Endothelial cell of umbilical vein (primary cell): ENCODE measurements around the gene XRCC1. TPM values are rescaled to one million over a fixed set of nuclear protein-coding genes. Genes with fewer than 3 reads are reported as not detected.

Source experiments
- BruUV-seq: library from RNA; stranded (reverse); fragments of 400-500 nt; replicated peaks from 2 replicates; lab custom pipeline; 2021; lab: Mats Ljungman, UMichigan
- CTCF ChIA-PET: fragments of 300-600, 350-600 bp; sonication (Branson Sonifier 250); formaldehyde crosslinking; loops from one replicate; lab custom pipeline; 2021; ENCODE audit warnings: antibody characterized with exemption, inconsistent platforms; lab: Charles Lee
- POLR2A ChIA-PET: fragments of 300-600, 350-600 bp; sonication (Branson Sonifier 250); formaldehyde crosslinking; loops from one replicate; lab custom pipeline; 2021; ENCODE audit warnings: antibody characterized with exemption, inconsistent platforms; lab: Charles Lee
- DNase-seq: peaks from one replicate; pipeline ENCODE4 v3.0.0-alpha.2; 2011; ENCODE audit warnings: low read depth, low spot score
- FAIRE-seq: peaks from 2 replicates; lab custom pipeline; 2011; peaks lifted over from hg19 to GRCh38; lab: Jason Lieb, UNC
- H2AFZ ChIP-seq: 2 replicates; pipeline ENCODE4 v1.6.0; 2012; ENCODE audit warnings: low read depth, low read length, control low read depth, inconsistent platforms
- H3K27ac ChIP-seq: 2 replicates; pipeline ENCODE4 v1.5.1; 2011; ENCODE audit warnings: low read depth, mild to moderate bottlenecking, control low read depth, low read length, moderate library complexity; ENCODE audit not compliant: insufficient read depth
- H3K27me3 ChIP-seq, 2 experiments: 2 replicates each; pipeline versions ENCODE4 v1.6.0 to v1.6.1; 2011; ENCODE audit warnings: low read length in 2 of 2, mixed read lengths in 1 of 2; ENCODE audit not compliant: control insufficient read depth in 2 of 2, insufficient read depth in 2 of 2
- H3K36me3 ChIP-seq, 2 experiments: 2 replicates in 1 of 2; 3 replicates in 1 of 2; pipeline ENCODE4 v1.5.1; 2011; ENCODE audit warnings: low read length in 2 of 2, mild to moderate bottlenecking in 1 of 2, moderate library complexity in 1 of 2; ENCODE audit not compliant: control insufficient read depth in 2 of 2, insufficient read depth in 2 of 2; ENCODE audit errors: extremely low read depth in 1 of 2
- H3K4me1 ChIP-seq: 3 replicates; pipeline ENCODE4 v1.5.1; 2011; ENCODE audit warnings: mild to moderate bottlenecking, low read length; ENCODE audit not compliant: control insufficient read depth, insufficient read depth; ENCODE audit errors: extremely low read depth
- H3K4me2 ChIP-seq: 2 replicates; pipeline ENCODE4 v1.6.1; 2011; ENCODE audit warnings: low read length, control low read depth, mixed read lengths; ENCODE audit not compliant: insufficient read depth
- H3K4me3 ChIP-seq, 3 experiments: fragments of 200-600 bp in 1 of 3; sonication (generic), shearing (Covaris generic) in 1 of 3; replicated peaks in 1 of 3; 2 replicates each; pipeline ENCODE4 v1.5.1; 2011 to 2016; ENCODE audit warnings: control low read depth in 3 of 3, low read length in 3 of 3, mild to moderate bottlenecking in 2 of 3, inconsistent platforms in 1 of 3, low read depth in 1 of 3, moderate library complexity in 1 of 3; ENCODE audit not compliant: insufficient read depth in 1 of 3
- H3K79me2 ChIP-seq: 2 replicates; pipeline ENCODE4 v1.6.0; 2012; ENCODE audit warnings: low read length, inconsistent platforms; ENCODE audit not compliant: control insufficient read depth, insufficient read depth
- H3K9ac ChIP-seq: replicated peaks from 2 replicates; pipeline ENCODE3; 2011; ENCODE audit warnings: low read length, control low read depth; ENCODE audit not compliant: insufficient read depth; ENCODE audit errors: extremely low read depth
- H3K9me1 ChIP-seq: replicated peaks from 3 replicates; pipeline ENCODE4 v1.6.0; 2011; ENCODE audit warnings: mild to moderate bottlenecking, low read length; ENCODE audit not compliant: control insufficient read depth, insufficient read depth; ENCODE audit errors: extremely low read depth
- H3K9me3 ChIP-seq: replicated peaks from 2 replicates; pipeline ENCODE4 v1.5.1; 2012; ENCODE audit warnings: low read length, inconsistent platforms; ENCODE audit not compliant: control insufficient read depth, insufficient read depth
- H4K20me1 ChIP-seq: replicated peaks from 2 replicates; pipeline ENCODE3; 2011; ENCODE audit warnings: mild to moderate bottlenecking, low read length; ENCODE audit not compliant: control insufficient read depth, insufficient read depth; ENCODE audit errors: extremely low read depth
- EZH2 ChIP-seq: IDR thresholded peaks from 2 replicates; pipeline ENCODE4 v1.6.1; 2012; ENCODE audit warnings: borderline replicate concordance, low read depth, mild to moderate bottlenecking, moderate library complexity, low read length, inconsistent platforms; ENCODE audit not compliant: severe bottlenecking
- FOS ChIP-seq: IDR thresholded peaks from 2 replicates; pipeline ENCODE4 v1.6.1; 2011; ENCODE audit warnings: mild to moderate bottlenecking, low read length, moderate library complexity, borderline replicate concordance; ENCODE audit not compliant: insufficient read depth
- GATA2 ChIP-seq: IDR thresholded peaks from 2 replicates; pipeline ENCODE4 v1.7.0; 2011; ENCODE audit warnings: low read depth, mild to moderate bottlenecking, moderate library complexity, mixed read lengths, low read length; ENCODE audit not compliant: insufficient read length, insufficient read depth
- JUN ChIP-seq: IDR thresholded peaks from 2 replicates; pipeline ENCODE4 v1.6.1; 2011; ENCODE audit warnings: borderline replicate concordance, low read depth; ENCODE audit not compliant: insufficient read length, insufficient read depth
- MYC ChIP-seq: IDR thresholded peaks from one replicate; pipeline ENCODE4 v1.6.1; 2011; ENCODE audit warnings: mild to moderate bottlenecking, low read depth, low read length
- POLR2A ChIP-seq: IDR thresholded peaks from 2 replicates; pipeline ENCODE4 v1.6.1; 2012; ENCODE audit warnings: low read depth, mild to moderate bottlenecking, control low read depth, low read length
- POLR2AphosphoS5 ChIP-seq: IDR thresholded peaks from 2 replicates; pipeline ENCODE4 v1.6.1; 2012; ENCODE audit warnings: low read depth, mild to moderate bottlenecking, control low read depth, low read length, moderate library complexity; ENCODE audit not compliant: insufficient read depth
- dilution Hi-C: fragments of 300-500 bp; cut with MboI; formaldehyde crosslinking; loops from one replicate; pipeline ENCODE4 v1.15.0; 2019; ENCODE audit warnings: low sequenced_read_pairs; ENCODE audit not compliant: extremely low pct_ligation_motif_present
- intact Hi-C: fragments of 100-400 bp; cut with micrococcal nuclease; formaldehyde crosslinking; loops from one replicate; pipeline ENCODE4 v1.10.0; 2022
- polyA plus RNA-seq, 4 experiments: library from polyadenylated mRNA; depleted of rRNA in 3 of 4; stranded (reverse) in 3 of 4; unstranded in 1 of 4; fragments of >200 nt; gene quantifications; 2 replicates each; pipeline versions ENCODE4 v1.2.1 to v1.2.3, GENCODE V29; 2011 to 2012; ENCODE audit warnings: missing spikeins in 1 of 4
- total RNA-seq: library from RNA; stranded (reverse); gene quantifications from 2 replicates; pipeline ENCODE4 v1.2.3, GENCODE V29; 2021
- TF ChIP-seq, protein P1 (sequence below): IDR thresholded peaks from 2 replicates; pipeline ENCODE4 v1.6.1; 2011; ENCODE audit not compliant: insufficient read depth, insufficient read length
- TF ChIP-seq, protein P2 (sequence below), 2 donors: IDR thresholded peaks; 1 replicate in 1 of 2; 2 replicates in 1 of 2; pipeline ENCODE4 v1.5.1; 2011; ENCODE audit warnings: low read length in 2 of 2, mild to moderate bottlenecking in 2 of 2, moderate library complexity in 2 of 2, control low read depth in 1 of 2, inconsistent platforms in 1 of 2, low read depth in 1 of 2; ENCODE audit not compliant: insufficient read depth in 1 of 2; ENCODE audit errors: extremely low read depth in 1 of 2

Gene XRCC1
- total and polyA plus RNA-seq, 2 donors (not counting 3 experiments of a cell fraction or from before 2014, with no cell fraction given): 29.5 to 39.3 TPM

DNA sequence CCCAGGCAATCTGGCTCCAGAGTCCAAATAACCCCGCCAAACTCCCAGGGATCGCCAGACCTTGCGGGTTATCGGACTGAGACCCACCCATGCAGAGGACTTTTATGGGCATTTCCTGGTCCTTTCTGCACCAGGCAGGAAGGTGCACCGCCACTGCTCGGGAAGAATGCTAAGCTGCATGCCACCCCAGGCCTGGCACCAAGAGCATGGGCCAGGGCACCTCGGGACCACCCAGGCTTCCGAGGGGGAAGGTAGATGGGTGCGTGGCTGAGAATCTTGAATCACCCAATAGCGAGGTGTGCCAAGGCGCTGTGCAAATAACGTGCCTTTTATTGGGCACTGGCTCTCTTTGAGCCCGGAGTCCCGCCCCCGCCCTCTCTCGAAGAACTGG lies 42.8 kb downstream of the XRCC1 start:
- peak overlapping the region; percentile 22 to 61 (median 31) for H3K4me3 ChIP-seq
- H2AFZ ChIP-seq: peak overlapping the region; percentile 91
- ChIA-PET CTCF (interaction anchor here (0.7 to 6.2 kb wide), 7 partner anchors 7 to 86 kb away, joined by 3 to 118 read pairs (median 18); partner anchors contain the start of genes IRGQ and ZNF576), POLR2A (no interaction called here)
- BruUV-seq: no TSS peak
- no peaks in the 10 kb centered on the region for H4K20me1 ChIP-seq
- peak overlapping the region; percentile 13 for H3K9ac ChIP-seq
- DNase-seq (no peak), FAIRE-seq (no peak)
- dilution Hi-C loops: no loop called here
- intact Hi-C loops: no loop called here
- H3K9me3 ChIP-seq: no peaks in the 10 kb centered on the region
- no peaks in the 10 kb centered on the region for H3K27me3 ChIP-seq
- peak overlapping the region; percentile 50 for H3K4me2 ChIP-seq
- H3K9me1 ChIP-seq: no peaks in the 10 kb centered on the region
- H3K4me1 ChIP-seq: peaks cover 10% of the 10 kb centered on the region
- no peaks in the 10 kb centered on the region for H3K79me2 ChIP-seq
- TF ChIP-seq POLR2AphosphoS5 (no peak), POLR2A (peak; percentile 27), FOS (no peak)
- no peak overlapping the region for H3K27ac ChIP-seq
- no peaks in the 10 kb centered on the region for H3K36me3 ChIP-seq

- dilution Hi-C loops: no loop called here
Observed at GRCh38 chr19:43527860-43528622, 47.3 kb downstream of the XRCC1 start.

More at GRCh38 chr19:43527860-43528622, 47.3 kb downstream of the XRCC1 start:
- H2AFZ ChIP-seq: no peak overlapping the region
- H3K4me1 ChIP-seq: peaks cover 19% of the 10 kb centered on the region
- H3K9ac ChIP-seq: no peak overlapping the region
- no peaks in the 10 kb centered on the region for H3K27me3 ChIP-seq
- no peak overlapping the region for H3K27ac ChIP-seq
- H3K36me3 ChIP-seq: no peaks in the 10 kb centered on the region
- ChIA-PET POLR2A (no interaction called here), CTCF (interaction anchor here (0.6 to 1.3 kb wide), 5 partner anchors 9 to 81 kb away, joined by 3 to 6 read pairs (median 5); partner anchors contain the start of gene IRGQ)
- BruUV-seq: no TSS peak
- DNase-seq (no peak), FAIRE-seq (no peak)
- TF ChIP-seq FOS: no peak
- TF ChIP-seq MYC: no peak
- no peak for TF ChIP-seq POLR2A
- TF ChIP-seq GATA2: no peak
- TF ChIP-seq, protein P1, sequence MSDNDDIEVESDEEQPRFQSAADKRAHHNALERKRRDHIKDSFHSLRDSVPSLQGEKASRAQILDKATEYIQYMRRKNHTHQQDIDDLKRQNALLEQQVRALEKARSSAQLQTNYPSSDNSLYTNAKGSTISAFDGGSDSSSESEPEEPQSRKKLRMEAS: no peak
- no peak for TF ChIP-seq JUN
- TF ChIP-seq, protein P2, sequence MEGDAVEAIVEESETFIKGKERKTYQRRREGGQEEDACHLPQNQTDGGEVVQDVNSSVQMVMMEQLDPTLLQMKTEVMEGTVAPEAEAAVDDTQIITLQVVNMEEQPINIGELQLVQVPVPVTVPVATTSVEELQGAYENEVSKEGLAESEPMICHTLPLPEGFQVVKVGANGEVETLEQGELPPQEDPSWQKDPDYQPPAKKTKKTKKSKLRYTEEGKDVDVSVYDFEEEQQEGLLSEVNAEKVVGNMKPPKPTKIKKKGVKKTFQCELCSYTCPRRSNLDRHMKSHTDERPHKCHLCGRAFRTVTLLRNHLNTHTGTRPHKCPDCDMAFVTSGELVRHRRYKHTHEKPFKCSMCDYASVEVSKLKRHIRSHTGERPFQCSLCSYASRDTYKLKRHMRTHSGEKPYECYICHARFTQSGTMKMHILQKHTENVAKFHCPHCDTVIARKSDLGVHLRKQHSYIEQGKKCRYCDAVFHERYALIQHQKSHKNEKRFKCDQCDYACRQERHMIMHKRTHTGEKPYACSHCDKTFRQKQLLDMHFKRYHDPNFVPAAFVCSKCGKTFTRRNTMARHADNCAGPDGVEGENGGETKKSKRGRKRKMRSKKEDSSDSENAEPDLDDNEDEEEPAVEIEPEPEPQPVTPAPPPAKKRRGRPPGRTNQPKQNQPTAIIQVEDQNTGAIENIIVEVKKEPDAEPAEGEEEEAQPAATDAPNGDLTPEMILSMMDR (IDR thresholded peaks at IDR 0.05; ENCODE audit: extremely low read depth in 1 of 2, insufficient read depth in 1 of 2, low read depth in 1 of 2, low read length in 2 of 2): no peak
- TF ChIP-seq EZH2: no peak
- TF ChIP-seq POLR2AphosphoS5: no peak
- no peaks in the 10 kb centered on the region for H3K9me3 ChIP-seq
- H3K4me2 ChIP-seq: no peak overlapping the region
- no peaks in the 10 kb centered on the region for H3K9me1 ChIP-seq
- no peak overlapping the region for H3K4me3 ChIP-seq
- no peaks in the 10 kb centered on the region for H4K20me1 ChIP-seq
- intact Hi-C loops: loop anchor here (2.0 to 5.0 kb wide), 2 partner anchors 23 to 66 kb away; partner anchors contain the start of gene PHLDB3
- H3K79me2 ChIP-seq: peaks cover 19% of the 10 kb centered on the region
